ENCODE measurements around the gene IL15.
A peak's percentile ranks its signal among the peaks of the same experiment; 100 is the strongest.

DNA sequence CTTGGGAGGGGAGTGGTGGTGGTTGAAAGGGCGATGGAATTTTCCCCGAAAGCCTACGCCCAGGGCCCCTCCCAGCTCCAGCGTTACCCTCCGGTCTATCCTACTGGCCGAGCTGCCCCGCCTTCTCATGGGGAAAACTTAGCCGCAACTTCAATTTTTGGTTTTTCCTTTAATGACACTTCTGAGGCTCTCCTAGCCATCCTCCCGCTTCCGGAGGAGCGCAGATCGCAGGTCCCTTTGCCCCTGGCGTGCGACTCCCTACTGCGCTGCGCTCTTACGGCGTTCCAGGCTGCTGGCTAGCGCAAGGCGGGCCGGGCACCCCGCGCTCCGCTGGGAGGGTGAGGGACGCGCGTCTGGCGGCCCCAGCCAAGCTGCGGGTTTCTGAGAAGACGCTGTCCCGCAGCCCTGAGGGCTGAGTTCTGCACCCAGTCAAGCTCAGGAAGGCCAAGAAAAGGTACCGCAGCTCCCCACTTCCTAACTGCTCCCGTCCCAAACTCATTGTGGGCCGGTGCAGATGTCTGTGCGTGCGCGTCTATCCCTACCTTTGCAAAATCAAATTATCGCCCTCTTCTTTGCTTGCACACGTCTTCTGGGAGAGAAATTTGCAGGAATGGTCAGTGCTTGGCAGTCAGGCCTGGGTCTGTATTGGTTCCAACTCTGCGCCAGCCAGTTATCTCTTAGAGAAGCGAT, 533 bp downstream of the IL15 start:
- TF ChIP-seq POLR2A (IDR thresholded peaks at IDR 0.05) (peak in 1 of 4 donors; percentile 24), CTCF (IDR thresholded peaks at IDR 0.05) (no peak)

All from esophagus squamous epithelium (tissue), 4 donors.